IPS-18c (cell line): ENCODE results near the gene ZNF562.
"Not testable (repeated sequence)": the region's sequence is repeated elsewhere in the genome, so short reads cannot be mapped to it uniquely, and the experiment has no call there.

Experiments
- H3K4me3 ChIP-seq: 2 replicates; pipeline ENCODE4 v1.7.0; 2013; ENCODE audit warnings: low read depth, mild to moderate bottlenecking, low read length, moderate library complexity; ENCODE audit not compliant: insufficient read depth
- H3K9me3 ChIP-seq: one replicate; pipeline ENCODE4 v1.6.1; 2013; ENCODE audit warnings: mild to moderate bottlenecking, low read length, moderate library complexity; ENCODE audit not compliant: control insufficient read depth, insufficient read depth

ZNF562 gene

DNA sequence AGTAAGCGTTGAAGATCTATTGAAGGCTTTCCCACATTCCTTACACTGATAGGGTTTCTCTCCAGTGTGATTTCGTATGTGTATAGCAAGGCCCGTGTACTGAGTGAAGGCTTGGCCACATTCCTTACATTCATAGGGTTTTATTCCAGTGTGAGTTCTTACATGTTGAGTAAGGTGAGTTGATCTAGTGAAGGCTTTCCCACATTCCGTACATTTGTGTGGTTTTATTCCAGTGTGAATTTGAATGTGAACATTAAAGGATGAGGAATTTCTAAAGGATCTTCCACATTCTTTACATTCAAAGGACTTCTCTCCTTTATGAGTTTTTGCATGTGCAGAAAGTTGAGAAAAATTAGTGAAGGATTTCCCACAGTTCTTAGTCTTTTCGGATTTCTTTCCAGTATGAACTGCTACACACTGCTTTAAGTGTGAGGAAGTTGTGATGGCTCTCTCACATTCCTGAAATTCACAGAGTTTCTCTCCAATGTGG lies 21.8 kb downstream of the ZNF562 start:
- H3K9me3 ChIP-seq = peaks cover 17% of the 10 kb centered on the region
- not testable (repeated sequence) for H3K4me3 ChIP-seq

DNA sequence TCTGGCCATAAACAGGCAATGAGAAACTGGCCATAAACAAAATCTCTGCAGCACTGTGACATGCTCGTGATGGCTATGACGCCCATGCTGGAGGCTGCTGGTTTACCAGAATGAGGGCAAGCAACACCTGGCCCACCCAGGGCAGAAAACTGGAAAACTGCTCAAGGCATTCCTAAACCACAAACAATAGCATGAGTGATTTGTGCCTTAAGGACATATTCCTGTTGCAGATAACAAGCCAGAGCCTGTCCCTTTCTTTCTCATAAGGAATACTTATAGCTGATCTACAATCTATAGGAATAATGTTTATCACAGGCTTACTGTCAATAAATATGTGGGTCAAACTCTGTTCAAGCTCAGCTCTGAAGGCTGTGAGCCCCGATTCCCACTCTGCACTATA lies 23.4 kb downstream of the ZNF562 start:
- peaks cover 17% of the 10 kb centered on the region for H3K9me3 ChIP-seq
- not testable (repeated sequence) for H3K4me3 ChIP-seq

DNA sequence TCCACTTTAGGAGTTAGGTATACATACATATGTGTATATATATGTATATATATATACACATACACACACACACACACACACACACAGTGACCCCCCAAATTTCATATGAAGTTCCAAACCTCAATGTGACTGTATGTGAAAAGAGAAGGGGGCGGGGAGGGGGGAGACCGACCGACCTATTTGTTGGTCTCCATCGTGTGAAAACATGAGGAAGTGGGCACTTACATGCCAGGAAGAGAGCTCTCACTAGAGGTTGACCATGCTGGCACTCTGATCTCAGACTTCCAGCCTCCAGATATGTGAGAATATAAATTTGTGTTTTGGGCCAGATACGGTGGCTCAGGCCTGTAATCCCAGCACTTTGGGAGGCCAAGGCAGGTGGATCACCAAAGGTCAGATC lies 24.6 kb downstream of the ZNF562 start:
- Histone ChIP-seq H3K9me3 (peaks cover 12% of the 10 kb centered on the region), H3K4me3 (no peak overlapping the region; the same call in 1 of the 2 replicates)

DNA sequence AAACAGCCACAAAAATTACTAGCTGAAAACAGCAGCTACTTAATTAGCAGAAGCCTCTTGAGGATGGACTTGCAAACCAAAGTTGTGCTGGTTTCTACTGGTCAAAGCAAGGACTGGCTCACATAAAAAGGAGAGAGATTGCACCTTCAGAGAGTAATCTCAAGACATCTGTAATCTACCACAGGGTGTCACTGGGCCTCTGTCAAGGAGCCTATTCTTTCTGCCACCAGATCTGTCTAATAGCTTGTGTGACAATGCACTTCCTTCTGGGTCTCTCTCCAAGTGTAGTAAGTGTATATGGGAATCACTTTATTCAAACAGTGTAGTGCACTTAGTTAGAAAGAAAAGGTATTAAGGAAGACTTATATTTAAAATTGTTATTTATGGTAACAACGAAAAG lies 29.4 kb downstream of the ZNF562 start:
- H3K9me3 ChIP-seq = peaks cover 7% of the 10 kb centered on the region
- no peak overlapping the region for H3K4me3 ChIP-seq

DNA sequence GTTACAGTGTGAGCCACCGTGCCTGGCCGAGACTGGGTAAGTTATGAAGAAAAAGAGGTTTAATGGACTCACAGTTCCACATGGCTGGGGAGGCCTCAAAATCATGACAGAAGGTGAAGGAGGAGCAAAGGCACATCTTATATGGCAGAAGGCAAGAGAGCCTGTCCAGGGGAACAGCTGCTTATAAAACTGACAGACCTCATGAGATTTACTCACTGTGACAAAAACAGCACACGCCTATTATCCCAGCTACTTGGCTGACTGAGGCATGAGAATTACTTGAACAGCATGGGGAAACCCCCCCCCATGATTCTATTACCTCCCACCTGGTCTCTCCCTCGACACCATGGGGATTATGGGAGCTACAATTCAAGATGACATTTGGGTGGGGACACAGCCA lies 30.4 kb downstream of the ZNF562 start:
- Histone ChIP-seq H3K9me3 (peaks cover 11% of the 10 kb centered on the region), H3K4me3 (no peak overlapping the region)

DNA sequence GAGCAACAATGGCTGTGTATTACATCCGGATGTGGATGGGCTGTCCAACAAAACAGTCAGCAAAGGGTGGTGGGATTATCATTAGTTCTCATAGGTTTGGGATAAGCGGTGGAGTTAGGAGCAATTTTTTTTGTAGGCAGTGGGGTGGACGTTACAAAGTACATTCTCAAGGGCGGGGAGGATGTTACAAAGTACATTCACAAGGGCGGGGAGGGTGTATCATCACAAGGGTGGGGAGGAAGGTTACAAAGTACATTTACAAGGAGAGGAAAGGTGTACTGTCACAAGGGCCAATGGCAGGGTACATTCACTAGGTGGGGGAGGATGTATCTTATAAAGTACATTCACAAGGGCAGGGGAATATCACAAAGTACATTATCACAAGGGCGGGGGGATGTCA lies 33.1 kb downstream of the ZNF562 start:
- Histone ChIP-seq H3K4me3 (no peak overlapping the region), H3K9me3 (peaks cover 11% of the 10 kb centered on the region)

DNA sequence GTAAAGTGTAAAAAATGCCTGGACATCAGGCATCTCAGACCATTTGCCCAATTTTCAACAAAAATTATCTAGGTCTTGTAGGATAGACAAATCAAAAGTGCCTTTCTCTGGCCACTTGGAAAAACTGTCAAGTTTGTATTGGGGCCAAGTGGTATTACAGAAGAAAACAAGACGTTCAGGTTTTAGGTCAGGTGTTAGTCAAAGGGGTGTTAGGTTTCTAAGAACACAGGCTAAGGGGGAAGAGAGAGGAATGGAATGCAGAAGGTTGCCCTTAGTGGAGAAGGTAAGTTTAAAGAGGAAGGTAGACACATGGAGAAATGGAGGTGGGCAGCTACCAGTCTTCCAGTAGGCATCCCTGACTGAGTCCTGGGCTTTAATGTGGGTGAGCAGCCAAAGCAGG lies 33.9 kb downstream of the ZNF562 start:
- Histone ChIP-seq H3K4me3 (no peak overlapping the region), H3K9me3 (peaks cover 11% of the 10 kb centered on the region)

DNA sequence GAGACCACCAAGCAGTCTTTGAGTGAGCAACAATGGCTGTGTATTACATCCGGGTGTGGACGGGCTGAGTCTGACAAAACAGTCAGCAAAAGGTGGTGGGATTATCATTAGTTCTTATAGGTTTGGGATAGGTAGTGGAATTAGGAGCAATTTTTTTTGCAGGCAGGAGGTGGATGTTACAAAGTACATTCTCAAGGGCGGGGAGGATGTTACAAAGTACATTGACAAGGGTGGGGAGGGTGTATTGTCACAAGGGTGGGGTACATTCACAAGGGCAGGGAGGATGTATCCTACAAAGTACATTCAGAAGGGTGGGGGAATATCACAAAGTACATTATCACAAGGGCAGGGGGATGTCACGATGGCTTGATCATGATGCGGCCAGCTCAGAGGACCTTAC lies 38.9 kb downstream of the ZNF562 start:
- peaks cover 6% of the 10 kb centered on the region for H3K9me3 ChIP-seq
- no peak overlapping the region for H3K4me3 ChIP-seq

DNA sequence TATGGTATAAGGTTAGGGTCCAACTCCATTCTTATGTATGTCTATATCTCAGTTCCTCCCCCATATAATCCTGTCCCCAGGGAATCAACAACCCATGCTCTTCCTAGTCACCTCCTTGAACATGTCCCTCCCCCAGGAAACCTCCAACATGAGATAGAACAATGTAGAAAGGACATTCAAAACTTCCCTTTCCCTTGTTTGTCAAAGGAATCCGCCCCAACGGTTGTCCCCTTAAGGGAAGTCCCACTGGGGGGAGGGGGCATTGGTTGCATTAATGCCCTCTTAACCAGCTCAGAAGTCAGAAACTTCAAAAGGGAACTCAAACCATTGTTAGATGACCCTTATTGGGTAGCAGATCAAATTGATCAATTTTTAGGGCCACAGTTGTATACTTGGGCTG lies 47.0 kb downstream of the ZNF562 start:
- H3K4me3 ChIP-seq = no peak overlapping the region

DNA sequence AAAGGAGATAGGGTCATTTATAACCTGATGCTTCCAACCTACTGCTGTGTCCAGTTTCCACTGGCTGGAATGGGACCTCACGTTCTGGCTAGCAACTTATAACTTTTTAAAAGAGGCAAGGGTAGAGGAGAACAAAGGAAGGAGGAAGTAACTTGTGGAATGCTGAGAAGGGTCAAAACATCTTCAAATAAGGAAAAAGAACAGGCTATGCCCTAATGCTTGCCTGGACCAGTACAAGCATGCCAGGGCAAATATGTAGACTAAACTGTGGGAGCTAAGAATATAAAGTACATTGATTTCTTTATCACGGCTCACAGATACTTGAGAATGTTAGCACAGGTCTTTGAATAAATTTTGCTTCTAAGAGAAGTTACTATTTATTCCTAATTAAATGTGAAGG lies 52.4 kb downstream of the ZNF562 start:
- Histone ChIP-seq H3K9me3 (no peaks in the 10 kb centered on the region), H3K4me3 (no peak overlapping the region)

More for the DNA sequence above, 47.0 kb downstream of the ZNF562 start:
- no peaks in the 10 kb centered on the region for H3K9me3 ChIP-seq

DNA sequence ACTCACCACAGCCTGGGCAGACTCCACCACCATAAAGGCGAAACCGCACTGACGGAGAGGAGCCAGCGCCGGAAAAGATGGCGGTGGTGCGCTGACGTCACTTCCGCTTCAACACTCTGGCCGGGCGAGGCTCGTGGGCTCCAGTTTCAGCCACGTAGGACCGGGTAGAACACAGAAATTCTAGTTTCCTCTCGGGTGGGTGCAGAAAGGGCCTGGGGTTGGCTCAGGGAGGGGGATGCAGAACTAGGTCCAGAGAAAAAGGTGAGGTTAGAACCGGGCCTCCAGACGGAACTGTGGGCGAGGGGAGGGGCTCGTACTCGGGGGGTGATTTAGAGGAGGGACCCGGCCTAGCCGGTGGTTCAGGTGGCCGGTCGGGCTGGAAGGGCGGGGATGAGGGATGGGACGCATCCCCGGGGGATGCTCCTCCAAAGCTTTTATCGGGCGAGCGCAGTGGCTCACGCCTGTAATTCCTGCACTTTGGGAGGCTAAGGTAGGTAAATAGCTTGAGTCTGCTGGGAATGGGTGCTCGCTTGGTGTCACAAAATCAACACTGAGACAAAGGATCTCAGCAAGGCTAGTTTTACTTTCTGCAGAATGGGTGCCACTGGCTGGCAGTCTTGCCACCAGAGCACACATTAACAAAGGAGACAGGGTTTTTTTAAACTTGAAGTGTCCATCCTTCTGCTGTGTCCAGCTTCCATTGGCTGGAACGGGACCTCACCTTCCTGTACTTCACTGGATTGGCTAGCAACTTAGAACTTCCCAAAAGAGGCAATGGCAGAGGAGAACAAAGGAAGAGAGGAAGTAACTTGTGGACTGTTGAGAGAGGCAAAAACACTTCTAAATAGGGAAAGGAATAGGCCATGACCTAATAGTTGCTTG lies 53.5 kb downstream of the ZNF562 start, which contains the start of gene ZNF561:
Gene ZNF561 (minus strand): TSS at position 77 of the 882 bp plus-strand sequence. CDS start 1,776 bp downstream, outside the sequence.
- no peaks in the 10 kb centered on the region for H3K9me3 ChIP-seq
- H3K4me3 ChIP-seq = peak within 1 kb of the TSS; percentile 98

DNA sequence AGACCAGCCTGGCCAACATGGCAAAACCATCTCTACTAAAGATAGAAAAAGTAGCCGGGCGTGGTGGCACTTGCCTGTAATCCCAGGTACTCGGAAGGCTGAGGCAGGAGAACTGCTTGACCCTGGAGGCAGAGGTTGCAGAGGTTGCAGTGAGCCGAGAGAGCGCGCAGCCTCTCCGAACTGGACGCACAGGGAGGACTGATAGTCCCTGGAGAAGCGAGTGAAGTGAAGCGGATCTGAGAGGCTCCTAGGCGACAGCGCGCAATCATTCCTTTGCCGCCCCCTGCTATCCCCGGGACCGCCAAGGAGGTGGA lies 54.1 kb downstream of the ZNF562 start:
- Histone ChIP-seq H3K9me3 (no peaks in the 10 kb centered on the region), H3K4me3 (peak overlapping the region; percentile 98)

DNA sequence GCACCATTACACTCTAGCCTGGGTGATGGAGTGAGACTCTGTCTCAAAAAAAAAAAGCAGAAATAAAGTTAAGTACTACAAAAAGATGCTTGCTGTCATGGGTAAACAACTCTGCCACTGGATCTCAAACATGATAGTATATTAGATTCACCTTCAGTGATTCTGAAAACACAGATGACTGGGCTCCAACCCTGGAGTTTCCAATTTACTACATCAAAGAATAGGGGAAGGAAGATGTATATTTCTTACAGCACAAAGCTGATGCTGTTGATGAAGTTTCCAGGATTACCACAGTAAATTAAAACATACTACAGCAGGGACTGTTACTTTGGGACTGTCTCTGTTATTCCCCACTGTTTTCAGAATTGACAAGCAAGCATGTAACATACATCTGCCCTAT lies 59.1 kb downstream of the ZNF562 start:
- H3K4me3 ChIP-seq = no peak overlapping the region
- peaks cover 20% of the 10 kb centered on the region for H3K9me3 ChIP-seq

DNA sequence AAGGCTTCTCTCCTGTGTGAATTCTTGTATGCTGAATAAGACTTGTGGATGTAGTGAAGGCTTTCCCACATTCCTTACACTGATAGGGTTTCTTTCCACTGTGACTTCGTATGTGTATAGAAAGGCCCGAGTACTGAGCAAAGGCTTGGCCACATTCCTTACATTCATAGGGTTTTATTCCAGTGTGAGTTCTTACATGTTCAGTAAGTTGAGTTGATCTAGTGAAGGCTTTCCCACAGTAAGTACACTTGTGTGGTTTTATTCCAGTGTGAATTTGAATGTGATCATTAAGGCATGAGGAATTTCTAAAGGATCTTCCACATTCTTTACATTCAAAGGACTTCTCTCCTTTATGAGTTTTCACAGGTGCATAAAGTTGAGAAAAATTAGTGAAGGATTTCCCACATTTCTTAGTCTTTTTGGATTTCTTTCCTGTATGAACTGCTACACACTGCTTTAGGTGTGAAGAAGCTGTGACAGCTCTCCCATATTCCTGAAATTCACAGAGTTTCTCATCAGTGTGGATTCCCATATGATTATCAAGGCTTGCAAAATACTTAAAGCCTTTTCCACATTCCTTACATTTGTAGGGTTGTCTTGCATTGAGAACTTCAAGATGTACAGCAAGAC lies 64.3 kb downstream of the ZNF562 start:
- peaks cover 28% of the 10 kb centered on the region for H3K9me3 ChIP-seq

DNA sequence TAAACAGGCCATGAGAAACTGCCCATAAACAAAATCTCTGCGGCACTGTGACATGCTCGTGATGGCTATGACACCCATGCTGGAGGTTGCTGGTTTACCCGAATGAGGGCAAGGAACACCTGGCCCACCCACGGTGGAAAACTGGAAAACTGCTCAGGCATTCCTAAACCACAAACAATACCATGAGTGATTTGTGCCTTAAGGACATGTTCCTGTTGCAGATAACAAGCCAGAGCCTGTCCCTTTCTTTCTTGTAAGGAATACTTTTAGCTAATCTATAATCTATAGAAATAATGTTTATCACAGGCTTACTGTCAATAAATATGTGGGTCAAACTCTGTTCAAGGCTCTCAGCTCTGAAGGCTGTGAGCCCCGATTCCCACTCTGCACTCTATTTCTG lies 66.0 kb downstream of the ZNF562 start:
- peaks cover 26% of the 10 kb centered on the region for H3K9me3 ChIP-seq
- no peak overlapping the region for H3K4me3 ChIP-seq

More for the DNA sequence above, 64.3 kb downstream of the ZNF562 start:
- no peak overlapping the region for H3K4me3 ChIP-seq

DNA sequence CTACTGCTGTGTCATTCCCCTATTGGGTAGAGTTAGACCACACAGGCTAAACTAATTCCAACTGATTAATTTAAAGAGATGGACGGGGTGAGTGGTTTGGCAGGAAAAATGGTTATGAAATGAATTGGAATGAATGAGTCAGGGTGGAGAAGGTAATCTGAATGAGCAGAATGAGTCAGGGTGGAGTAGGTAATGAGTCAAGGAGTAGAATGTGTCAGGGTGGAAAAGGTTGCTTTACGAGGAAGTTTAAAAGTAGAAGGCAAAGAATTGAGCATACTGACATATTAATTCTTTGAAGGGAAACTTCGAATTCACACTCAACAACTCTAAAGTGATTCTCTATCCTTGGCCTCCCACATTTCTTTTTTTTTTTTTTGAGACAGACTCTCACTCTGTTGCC lies 77.9 kb downstream of the ZNF562 start:
- Histone ChIP-seq H3K9me3 (no peaks in the 10 kb centered on the region), H3K4me3 (no peak overlapping the region)
